ENCODE data around the gene F2RL2.

DNA sequence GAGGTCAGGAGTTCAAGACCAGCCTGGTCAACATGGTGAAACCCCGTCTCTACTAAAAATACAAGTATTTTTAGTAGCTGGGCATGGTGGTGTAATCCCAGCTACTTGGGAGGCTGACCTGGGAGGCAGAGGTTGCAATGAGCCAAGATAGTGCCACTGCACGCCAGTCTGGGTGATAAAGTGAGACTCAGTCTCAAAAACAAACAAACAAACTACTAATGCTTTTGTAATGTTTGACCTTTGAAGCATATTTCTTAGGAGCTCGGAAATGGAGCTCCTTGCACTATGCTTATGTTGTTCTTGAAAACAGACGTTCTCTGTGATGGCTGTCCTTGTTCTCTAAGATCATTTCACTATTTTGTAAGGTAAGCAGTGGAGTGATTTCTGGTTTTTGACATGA, 6.0 kb downstream of the F2RL2 start:
- TF ChIP-seq HDGF (IDR thresholded peaks at IDR 0.05; ENCODE audit: borderline replicate concordance): no peak
- no peak for TF ChIP-seq SUZ12 (IDR thresholded peaks at IDR 0.05)
